ENCODE measurements around the gene C1QTNF4.
A peak's percentile ranks its signal among the peaks of the same experiment; 100 is the strongest.
"Not testable (repeated sequence)": the region's sequence is repeated elsewhere in the genome, so short reads cannot be mapped to it uniquely, and the experiment has no call there.

C1QTNF4 gene

DNA sequence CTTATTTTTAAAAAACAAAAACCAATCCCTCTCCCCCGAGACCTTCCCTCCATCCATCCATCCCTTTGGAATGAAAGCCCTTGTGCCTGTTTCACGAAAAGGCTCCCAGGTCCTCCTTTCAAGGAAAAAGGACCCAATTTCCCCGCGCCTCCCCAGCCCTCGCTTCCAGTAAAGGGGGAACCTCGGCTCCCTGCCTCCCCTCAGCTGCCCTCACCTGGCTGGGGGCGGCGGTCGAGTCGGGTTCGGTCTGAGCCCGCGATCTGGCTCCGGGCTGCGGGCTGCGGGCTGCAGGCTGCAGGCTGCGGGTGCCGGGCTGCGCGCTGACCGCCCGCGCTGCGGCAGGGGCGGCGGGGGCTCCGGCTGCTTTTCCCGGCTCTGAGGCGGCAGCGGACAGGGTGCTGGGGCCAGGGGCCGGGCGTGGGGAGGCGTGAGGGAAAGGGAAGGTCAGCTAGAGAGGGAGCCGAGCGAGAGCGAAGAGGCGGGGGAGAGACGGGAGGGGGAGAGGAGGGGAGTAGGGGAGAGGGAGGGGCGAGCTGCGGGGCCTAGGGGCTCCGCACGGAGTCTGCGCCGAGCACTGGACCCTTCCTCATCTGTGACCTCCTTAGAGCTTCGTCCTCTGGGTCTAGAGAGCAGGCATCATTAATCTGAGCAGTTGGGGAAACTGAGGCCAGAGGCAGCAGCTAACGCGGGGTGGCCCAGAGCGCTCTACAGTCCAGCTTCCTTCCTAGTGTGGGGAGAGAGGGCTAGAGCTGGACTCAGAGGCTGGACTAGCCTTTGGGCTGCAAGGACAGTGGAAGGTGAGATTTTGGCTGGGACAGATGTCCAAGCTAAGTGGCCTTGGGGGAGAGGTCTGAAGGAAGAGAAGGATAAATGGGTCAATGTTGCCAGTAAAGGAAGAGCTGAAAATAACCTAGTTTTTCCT, at the start of gene C1QTNF4:
Gene C1QTNF4, minus strand, starts transcription at position 478 of the 922 bp plus-strand sequence. CDS start 3,601 bp downstream, outside the sequence.
- H3K27ac ChIP-seq (ENCODE audit: low read depth, low read length, poor library complexity, severe bottlenecking): no peak within 1 kb of the TSS
- no peak within 1 kb of the TSS for H3K9ac ChIP-seq (ENCODE audit: low read length)
- H3K79me2 ChIP-seq (ENCODE audit: insufficient read depth, low read length): no peaks in the 10 kb centered on the region
- no peaks in the 10 kb centered on the region for H3K4me1 ChIP-seq (ENCODE audit: insufficient read depth, low read length, severe bottlenecking)
- no peak for TF ChIP-seq EZH2 (IDR thresholded peaks at IDR 0.05; ENCODE audit: borderline replicate concordance, low read length)
- TF ChIP-seq, protein P1, sequence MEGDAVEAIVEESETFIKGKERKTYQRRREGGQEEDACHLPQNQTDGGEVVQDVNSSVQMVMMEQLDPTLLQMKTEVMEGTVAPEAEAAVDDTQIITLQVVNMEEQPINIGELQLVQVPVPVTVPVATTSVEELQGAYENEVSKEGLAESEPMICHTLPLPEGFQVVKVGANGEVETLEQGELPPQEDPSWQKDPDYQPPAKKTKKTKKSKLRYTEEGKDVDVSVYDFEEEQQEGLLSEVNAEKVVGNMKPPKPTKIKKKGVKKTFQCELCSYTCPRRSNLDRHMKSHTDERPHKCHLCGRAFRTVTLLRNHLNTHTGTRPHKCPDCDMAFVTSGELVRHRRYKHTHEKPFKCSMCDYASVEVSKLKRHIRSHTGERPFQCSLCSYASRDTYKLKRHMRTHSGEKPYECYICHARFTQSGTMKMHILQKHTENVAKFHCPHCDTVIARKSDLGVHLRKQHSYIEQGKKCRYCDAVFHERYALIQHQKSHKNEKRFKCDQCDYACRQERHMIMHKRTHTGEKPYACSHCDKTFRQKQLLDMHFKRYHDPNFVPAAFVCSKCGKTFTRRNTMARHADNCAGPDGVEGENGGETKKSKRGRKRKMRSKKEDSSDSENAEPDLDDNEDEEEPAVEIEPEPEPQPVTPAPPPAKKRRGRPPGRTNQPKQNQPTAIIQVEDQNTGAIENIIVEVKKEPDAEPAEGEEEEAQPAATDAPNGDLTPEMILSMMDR (IDR thresholded peaks at IDR 0.05; ENCODE audit: low read length): no peak
- H3K4me2 ChIP-seq (ENCODE audit: low read length): no peak within 1 kb of the TSS
- H3K36me3 ChIP-seq (ENCODE audit: insufficient read depth, low read length): no peaks in the 10 kb centered on the region
- no peaks in the 10 kb centered on the region for H3K9me2 ChIP-seq (ENCODE audit: low read depth, low read length)
- H3K9me3 ChIP-seq (ENCODE audit: low read length): no peaks in the 10 kb centered on the region
- no peak within 1 kb of the TSS for H2AFZ ChIP-seq (ENCODE audit: low read length)
- H4K20me1 ChIP-seq (ENCODE audit: insufficient read depth, low read length): no peaks in the 10 kb centered on the region
- H3F3A ChIP-seq (ENCODE audit: insufficient read depth, low read length): no peaks in the 10 kb centered on the region
- H3K27me3 ChIP-seq (ENCODE audit: insufficient read depth, low read length): peaks cover 4% of the 10 kb centered on the region; the same call in 1 of the 2 replicates
- H3K4me3 ChIP-seq (ENCODE audit: low read depth, low read length, poor library complexity, severe bottlenecking): no peak within 1 kb of the TSS

DNA sequence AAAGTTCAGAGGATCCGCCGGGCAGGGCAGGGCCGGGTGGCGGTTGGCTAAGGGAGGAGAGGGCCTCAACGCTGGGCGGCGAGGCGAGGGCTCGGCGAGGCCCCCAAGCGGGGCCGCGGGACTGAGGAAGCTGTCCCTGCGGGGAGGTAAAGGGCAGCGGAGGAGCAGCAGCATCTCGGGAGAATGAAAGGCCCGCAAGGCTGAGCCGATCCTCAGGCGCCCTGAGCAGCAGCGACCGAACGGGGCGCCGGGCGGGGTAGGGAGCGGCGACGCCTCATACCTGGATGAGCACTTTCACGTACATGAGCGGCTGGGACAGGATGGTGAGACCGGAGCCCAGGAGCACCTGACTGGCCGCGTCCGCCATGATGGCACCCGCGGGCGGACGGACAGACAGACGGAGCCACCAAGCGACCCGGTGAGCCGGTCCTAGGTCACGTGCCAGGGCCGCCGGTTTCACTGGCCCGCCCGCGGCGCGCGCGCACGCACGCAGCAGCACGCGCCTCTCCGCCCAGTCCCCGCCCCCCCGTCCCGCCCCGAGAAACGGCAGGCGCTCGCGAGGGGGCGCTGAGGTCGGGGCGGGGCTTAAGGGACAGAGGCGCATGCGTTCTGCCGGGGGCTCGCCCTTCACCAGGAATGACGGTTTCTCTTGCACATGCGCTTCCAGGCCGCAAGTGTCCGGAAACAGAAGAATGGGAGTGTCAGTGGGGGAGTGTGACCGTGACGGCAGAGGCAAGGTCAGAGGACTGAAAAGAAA, 48.1 kb upstream of the C1QTNF4 start, which contains the start of gene MTCH2:
Gene MTCH2, minus strand, starts transcription at position 461 of the 757 bp plus-strand sequence. Its CDS starts 94 bp downstream, at position 367.
- Histone ChIP-seq H3K9me2 (ENCODE audit: low read depth, low read length) (no peaks in the 10 kb centered on the region), H3K27me3 (ENCODE audit: insufficient read depth, low read length) (no peaks in the 10 kb centered on the region), H3K4me2 (ENCODE audit: low read length) (peak within 1 kb of the TSS; percentile 92), H3K4me3 (ENCODE audit: low read depth, low read length, poor library complexity, severe bottlenecking) (peak within 1 kb of the TSS; percentile 99), H3K36me3 (ENCODE audit: insufficient read depth, low read length) (peaks cover 25% of the 10 kb centered on the region), H3K27ac (ENCODE audit: low read depth, low read length, poor library complexity, severe bottlenecking) (peak within 1 kb of the TSS; percentile 64), H3K4me1 (ENCODE audit: insufficient read depth, low read length, severe bottlenecking) (peaks cover 22% of the 10 kb centered on the region), H3K9me3 (ENCODE audit: low read length) (no peaks in the 10 kb centered on the region), H3K9ac (ENCODE audit: low read length) (peak within 1 kb of the TSS; percentile 95), H2AFZ (ENCODE audit: low read length) (peak within 1 kb of the TSS; percentile 81), H3K79me2 (ENCODE audit: insufficient read depth, low read length) (peaks cover 27% of the 10 kb centered on the region), H3F3A (ENCODE audit: insufficient read depth, low read length) (no peaks in the 10 kb centered on the region), H4K20me1 (ENCODE audit: insufficient read depth, low read length) (no peaks in the 10 kb centered on the region)
- no peak for TF ChIP-seq EZH2 (IDR thresholded peaks at IDR 0.05; ENCODE audit: borderline replicate concordance, low read length)
- TF ChIP-seq, protein P1 (IDR thresholded peaks at IDR 0.05; ENCODE audit: low read length): no peak

GRCh38 chr11:47641600-47642098, 47.4 kb upstream of the C1QTNF4 start:
- peak overlapping the region; percentile 99 for H3K4me3 ChIP-seq (ENCODE audit: low read depth, low read length, poor library complexity, severe bottlenecking)
- H3F3A ChIP-seq (ENCODE audit: insufficient read depth, low read length): no peaks in the 10 kb centered on the region
- H3K36me3 ChIP-seq (ENCODE audit: insufficient read depth, low read length): peaks cover 28% of the 10 kb centered on the region
- peak overlapping the region; percentile 92 for H3K4me2 ChIP-seq (ENCODE audit: low read length)
- H3K9me3 ChIP-seq (ENCODE audit: low read length): no peaks in the 10 kb centered on the region
- 0 out of 2 replicates have a peak overlapping the region, but pooled peaks have one; percentile 81 for H2AFZ ChIP-seq (ENCODE audit: low read length)
- H3K27me3 ChIP-seq (ENCODE audit: insufficient read depth, low read length): no peaks in the 10 kb centered on the region
- peaks cover 22% of the 10 kb centered on the region for H3K4me1 ChIP-seq (ENCODE audit: insufficient read depth, low read length, severe bottlenecking)
- peak overlapping the region; percentile 58 for H3K27ac ChIP-seq (ENCODE audit: low read depth, low read length, poor library complexity, severe bottlenecking)
- TF ChIP-seq, protein P1 (IDR thresholded peaks at IDR 0.05; ENCODE audit: low read length): no peak
- no peak for TF ChIP-seq EZH2 (IDR thresholded peaks at IDR 0.05; ENCODE audit: borderline replicate concordance, low read length)
- H3K9me2 ChIP-seq (ENCODE audit: low read depth, low read length): no peaks in the 10 kb centered on the region
- H3K79me2 ChIP-seq (ENCODE audit: insufficient read depth, low read length): peaks cover 27% of the 10 kb centered on the region
- no peaks in the 10 kb centered on the region for H4K20me1 ChIP-seq (ENCODE audit: insufficient read depth, low read length)
- peak overlapping the region; percentile 95 for H3K9ac ChIP-seq (ENCODE audit: low read length)

GRCh38 chr11:47640506-47640905, 46.3 kb upstream of the C1QTNF4 start:
- not testable (repeated sequence) for H3K9me3 ChIP-seq (ENCODE audit: low read length); H3F3A ChIP-seq (ENCODE audit: insufficient read depth, low read length); H4K20me1 ChIP-seq (ENCODE audit: insufficient read depth, low read length); H3K27ac ChIP-seq (ENCODE audit: low read depth, low read length, poor library complexity, severe bottlenecking); H3K27me3 ChIP-seq (ENCODE audit: insufficient read depth, low read length); H3K9me2 ChIP-seq (ENCODE audit: low read depth, low read length); H2AFZ ChIP-seq (ENCODE audit: low read length); H3K9ac ChIP-seq (ENCODE audit: low read length)
- Histone ChIP-seq H3K36me3 (ENCODE audit: insufficient read depth, low read length) (peaks cover 33% of the 10 kb centered on the region), H3K4me2 (ENCODE audit: low read length) (peak overlapping the region; percentile 92; the same call in 1 of the 2 replicates), H3K79me2 (ENCODE audit: insufficient read depth, low read length) (peaks cover 27% of the 10 kb centered on the region), H3K4me1 (ENCODE audit: insufficient read depth, low read length, severe bottlenecking) (peaks cover 22% of the 10 kb centered on the region), H3K4me3 (ENCODE audit: low read depth, low read length, poor library complexity, severe bottlenecking) (peak overlapping the region; percentile 99)
